ENCODE results near the gene CORIN.

Gene CORIN

DNA sequence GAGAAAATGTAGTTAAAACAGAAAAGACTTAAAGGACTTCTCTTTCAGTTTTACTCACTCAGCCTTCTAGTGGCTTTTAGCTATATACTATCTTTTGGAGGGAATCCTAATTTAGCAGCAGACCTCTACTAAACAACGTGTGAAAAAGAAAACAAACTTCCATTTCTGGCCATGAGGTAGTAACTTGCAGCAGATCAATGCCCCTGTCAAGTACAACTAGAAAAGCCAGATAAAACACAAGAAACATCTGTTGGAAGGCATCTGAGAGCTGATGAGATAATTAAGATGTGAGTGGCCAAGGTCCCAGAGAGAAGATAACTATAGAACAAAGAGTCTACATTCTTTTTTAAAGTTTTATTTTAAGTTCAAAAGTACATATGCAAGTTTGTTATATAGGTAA, 101.7 kb downstream of the CORIN start:
- Histone ChIP-seq H2BK15ac (ENCODE audit: low read depth, poor library complexity, severe bottlenecking) (no peak overlapping the region), H3K9ac (ENCODE audit: low read length) (no peak overlapping the region), H3K9me3 (ENCODE audit: control insufficient read depth, low read length) (peaks cover 12% of the 10 kb centered on the region), H2AFZ (ENCODE audit: low read depth, low read length) (no peak overlapping the region), H2BK120ac (ENCODE audit: low read depth, low read length) (no peak overlapping the region), H3K23ac (ENCODE audit: low read length in 2 of 2) (no peak overlapping the region), H4K91ac (ENCODE audit: low read length) (no peak overlapping the region), H3K36me3 (ENCODE audit: control insufficient read depth in 1 of 2, insufficient read depth in 2 of 2, low read depth in 1 of 2, low read length in 2 of 2) (no peaks in the 10 kb centered on the region), H3K14ac (ENCODE audit: low read length in 2 of 2) (no peak overlapping the region), H3K4me3 (ENCODE audit: insufficient read depth in 1 of 2, low read depth in 1 of 2, low read length in 2 of 2) (no peak overlapping the region), H3K18ac (ENCODE audit: low read depth in 1 of 2, low read length in 2 of 2) (no peak overlapping the region), H3K79me1 (replicated peaks; ENCODE audit: low read length, poor library complexity, severe bottlenecking) (no peaks in the 10 kb centered on the region), H2BK5ac (ENCODE audit: low read depth, low read length, poor library complexity, severe bottlenecking) (no peak overlapping the region), H3K27ac (ENCODE audit: low read length, poor library complexity, severe bottlenecking) (no peak overlapping the region), H3K4ac (ENCODE audit: low read depth in 1 of 2, low read length in 2 of 2) (no peak overlapping the region), H2BK12ac (ENCODE audit: low read length in 2 of 2) (no peak overlapping the region), H3K4me1 (ENCODE audit: control insufficient read depth, insufficient read depth, low read depth, low read length) (no peaks in the 10 kb centered on the region), H3K4me2 (ENCODE audit: low read length, poor library complexity, severe bottlenecking) (no peak overlapping the region), H2AK5ac (ENCODE audit: low read length, severe bottlenecking) (no peak overlapping the region), H4K8ac (ENCODE audit: low read length) (no peak overlapping the region), H3K27me3 (ENCODE audit: control insufficient read depth in 1 of 2, insufficient read depth in 1 of 2, low read length in 2 of 2) (no peaks in the 10 kb centered on the region)
- no peak for DNase-seq
- 60% methylated on average over 1 of the region's 1 CpG for WGBS

DNA sequence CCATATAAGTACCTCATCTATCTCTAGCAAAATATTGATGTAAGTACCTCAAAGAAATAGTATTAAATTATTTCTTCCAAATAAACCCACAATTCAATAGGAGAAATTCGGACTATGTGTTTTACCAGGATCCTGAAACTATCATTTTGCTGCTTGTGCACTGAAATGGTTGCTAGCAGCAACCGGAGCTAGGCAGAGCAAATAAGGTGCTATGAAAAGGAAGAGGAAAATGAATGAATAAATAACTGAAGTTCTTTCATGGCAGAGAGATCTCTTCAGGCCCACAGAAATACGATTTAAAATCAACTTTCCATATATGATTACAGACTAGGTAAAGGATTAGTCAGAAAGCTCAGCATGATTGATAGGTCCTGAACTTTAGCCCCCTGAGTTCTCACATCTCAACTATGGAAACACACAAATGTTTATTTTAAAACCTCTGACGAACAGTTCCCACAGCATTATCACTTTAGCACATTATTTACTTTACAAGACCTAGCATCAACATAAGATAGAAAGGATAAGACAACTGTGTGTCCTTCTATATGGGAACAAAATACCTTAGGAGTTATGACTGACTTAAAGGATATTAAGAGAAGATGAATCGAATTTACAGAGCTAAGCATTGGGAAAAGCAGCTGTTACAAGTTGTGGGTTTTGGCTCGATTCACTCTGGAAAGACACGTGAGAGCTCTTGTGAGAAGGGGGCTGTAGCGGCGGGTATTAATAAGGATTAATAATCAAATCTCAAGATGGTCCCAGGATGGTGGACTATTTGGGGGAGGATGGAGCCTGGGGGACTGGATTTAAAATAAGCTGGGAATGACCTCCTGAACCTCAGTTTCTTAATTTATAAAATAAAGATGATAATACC, 104.3 kb downstream of the CORIN start:
- H2BK5ac ChIP-seq (ENCODE audit: low read depth, low read length, poor library complexity, severe bottlenecking): no peak overlapping the region
- H3K4me2 ChIP-seq (ENCODE audit: low read length, poor library complexity, severe bottlenecking): no peak overlapping the region
- no peak overlapping the region for H4K91ac ChIP-seq (ENCODE audit: low read length)
- peak; percentile 59 for DNase-seq
- no peak overlapping the region for H2BK120ac ChIP-seq (ENCODE audit: low read depth, low read length)
- no peak overlapping the region for H3K18ac ChIP-seq (ENCODE audit: low read depth in 1 of 2, low read length in 2 of 2)
- no peak overlapping the region for H3K27ac ChIP-seq (ENCODE audit: low read length, poor library complexity, severe bottlenecking)
- no peaks in the 10 kb centered on the region for H3K4me1 ChIP-seq (ENCODE audit: control insufficient read depth, insufficient read depth, low read depth, low read length)
- H3K36me3 ChIP-seq (ENCODE audit: control insufficient read depth in 1 of 2, insufficient read depth in 2 of 2, low read depth in 1 of 2, low read length in 2 of 2): no peaks in the 10 kb centered on the region
- H4K8ac ChIP-seq (ENCODE audit: low read length): no peak overlapping the region
- H2BK15ac ChIP-seq (ENCODE audit: low read depth, poor library complexity, severe bottlenecking): no peak overlapping the region
- H2AK5ac ChIP-seq (ENCODE audit: low read length, severe bottlenecking): no peak overlapping the region
- peaks cover 0 to 7% of the 10 kb centered on the region in 2 experiments for H3K27me3 ChIP-seq (ENCODE audit: control insufficient read depth in 1 of 2, insufficient read depth in 1 of 2, low read length in 2 of 2)
- no peak overlapping the region for H3K14ac ChIP-seq (ENCODE audit: low read length in 2 of 2)
- no peaks in the 10 kb centered on the region for H3K9me3 ChIP-seq (ENCODE audit: control insufficient read depth, low read length)
- no peak overlapping the region for H2BK12ac ChIP-seq (ENCODE audit: low read length in 2 of 2)
- no peaks in the 10 kb centered on the region for H3K79me1 ChIP-seq (replicated peaks; ENCODE audit: low read length, poor library complexity, severe bottlenecking)
- H2AFZ ChIP-seq (ENCODE audit: low read depth, low read length): no peak overlapping the region
- H3K4ac ChIP-seq (ENCODE audit: low read depth in 1 of 2, low read length in 2 of 2): no peak overlapping the region
- 79% methylated on average over 8 of the region's 9 CpGs for WGBS
- H3K23ac ChIP-seq (ENCODE audit: low read length in 2 of 2): no peak overlapping the region
- H3K4me3 ChIP-seq (ENCODE audit: insufficient read depth in 1 of 2, low read depth in 1 of 2, low read length in 2 of 2): no peak overlapping the region
- no peak overlapping the region for H3K9ac ChIP-seq (ENCODE audit: low read length)

DNA sequence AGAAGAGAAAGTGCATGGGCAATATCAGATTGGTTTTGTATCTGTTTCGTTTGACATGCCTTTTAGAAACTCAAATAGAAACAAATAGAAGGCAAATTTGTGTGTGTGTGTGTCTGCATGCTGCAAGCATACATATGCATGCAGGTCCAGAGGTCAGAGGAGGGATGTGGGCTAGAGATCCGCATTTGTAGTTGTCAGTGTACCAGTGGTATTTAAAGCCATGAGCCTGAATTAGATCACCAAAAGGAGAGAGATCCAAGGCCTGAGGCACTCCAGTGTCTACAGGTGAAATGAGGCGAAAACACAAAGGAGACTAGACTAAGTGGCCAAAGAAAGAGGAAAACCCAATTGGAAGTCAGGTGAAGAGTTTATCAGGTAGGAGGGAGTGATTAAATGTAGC, 106.7 kb downstream of the CORIN start:
- no peak overlapping the region for H3K4me3 ChIP-seq (ENCODE audit: insufficient read depth in 1 of 2, low read depth in 1 of 2, low read length in 2 of 2)
- H3K14ac ChIP-seq (ENCODE audit: low read length in 2 of 2): peak overlapping the region in 1 of 2 experiments; percentile 28
- H3K27ac ChIP-seq (ENCODE audit: low read length, poor library complexity, severe bottlenecking): no peak overlapping the region
- no peak overlapping the region for H3K18ac ChIP-seq (ENCODE audit: low read depth in 1 of 2, low read length in 2 of 2)
- no peak overlapping the region for H3K9ac ChIP-seq (ENCODE audit: low read length)
- H4K91ac ChIP-seq (ENCODE audit: low read length): no peak overlapping the region
- H3K23ac ChIP-seq (ENCODE audit: low read length in 2 of 2): no peak overlapping the region
- H3K36me3 ChIP-seq (ENCODE audit: control insufficient read depth in 1 of 2, insufficient read depth in 2 of 2, low read depth in 1 of 2, low read length in 2 of 2): no peaks in the 10 kb centered on the region
- H2BK12ac ChIP-seq (ENCODE audit: low read length in 2 of 2): no peak overlapping the region
- no peak overlapping the region for H2BK15ac ChIP-seq (ENCODE audit: low read depth, poor library complexity, severe bottlenecking)
- no peaks in the 10 kb centered on the region for H3K79me1 ChIP-seq (replicated peaks; ENCODE audit: low read length, poor library complexity, severe bottlenecking)
- no peak overlapping the region for H2BK5ac ChIP-seq (ENCODE audit: low read depth, low read length, poor library complexity, severe bottlenecking)
- H3K27me3 ChIP-seq (ENCODE audit: control insufficient read depth in 1 of 2, insufficient read depth in 1 of 2, low read length in 2 of 2): peaks cover 0 to 7% of the 10 kb centered on the region in 2 experiments
- no peak overlapping the region for H2AK5ac ChIP-seq (ENCODE audit: low read length, severe bottlenecking)
- no peak overlapping the region for H2AFZ ChIP-seq (ENCODE audit: low read depth, low read length)
- no peak overlapping the region for H2BK120ac ChIP-seq (ENCODE audit: low read depth, low read length)
- no peak for DNase-seq
- H3K9me3 ChIP-seq (ENCODE audit: control insufficient read depth, low read length): no peaks in the 10 kb centered on the region
- no peaks in the 10 kb centered on the region for H3K4me1 ChIP-seq (ENCODE audit: control insufficient read depth, insufficient read depth, low read depth, low read length)
- no peak overlapping the region for H4K8ac ChIP-seq (ENCODE audit: low read length)
- 84% methylated on average over 3 of the region's 3 CpGs for WGBS
- H3K4me2 ChIP-seq (ENCODE audit: low read length, poor library complexity, severe bottlenecking): no peak overlapping the region
- H3K4ac ChIP-seq (ENCODE audit: low read depth in 1 of 2, low read length in 2 of 2): no peak overlapping the region

DNA sequence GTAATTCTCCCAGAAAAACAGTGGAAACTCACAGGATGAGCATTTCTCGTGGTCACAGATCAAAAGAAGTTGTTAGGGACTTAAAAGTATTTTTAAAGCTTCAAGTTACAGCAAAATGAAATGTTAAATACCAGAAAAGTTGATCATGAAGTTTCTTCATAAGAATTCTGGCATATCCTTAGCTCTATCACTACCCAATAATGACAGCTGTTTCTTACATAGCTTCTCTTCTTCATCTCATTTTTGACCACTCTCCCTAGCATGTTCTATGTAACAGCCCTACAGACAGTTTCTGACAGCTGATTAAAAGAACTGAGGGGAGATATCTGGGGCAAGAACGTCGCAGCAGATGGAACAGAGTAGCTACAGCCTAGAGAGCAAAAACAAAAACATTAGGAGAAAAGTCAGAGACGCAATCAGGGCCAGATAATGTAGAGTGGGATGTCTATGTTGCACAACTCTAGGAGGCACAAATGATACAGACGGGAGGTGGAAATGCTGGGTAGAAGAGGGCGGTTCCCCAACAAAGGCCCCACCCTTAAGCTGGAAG, 108.7 kb downstream of the CORIN start:
- Histone ChIP-seq H3K4me1 (ENCODE audit: control insufficient read depth, insufficient read depth, low read depth, low read length) (no peaks in the 10 kb centered on the region), H3K23ac (ENCODE audit: low read length in 2 of 2) (no peak overlapping the region), H3K18ac (ENCODE audit: low read depth in 1 of 2, low read length in 2 of 2) (peak overlapping the region in 1 of 2 experiments; percentile 22), H4K91ac (ENCODE audit: low read length) (no peak overlapping the region), H3K4me3 (ENCODE audit: insufficient read depth in 1 of 2, low read depth in 1 of 2, low read length in 2 of 2) (no peak overlapping the region), H3K27me3 (ENCODE audit: control insufficient read depth in 1 of 2, insufficient read depth in 1 of 2, low read length in 2 of 2) (peaks cover 0 to 7% of the 10 kb centered on the region in 2 experiments), H3K4me2 (ENCODE audit: low read length, poor library complexity, severe bottlenecking) (no peak overlapping the region), H3K14ac (ENCODE audit: low read length in 2 of 2) (no peak overlapping the region), H3K79me1 (replicated peaks; ENCODE audit: low read length, poor library complexity, severe bottlenecking) (no peaks in the 10 kb centered on the region), H3K9ac (ENCODE audit: low read length) (no peak overlapping the region), H3K9me3 (ENCODE audit: control insufficient read depth, low read length) (no peaks in the 10 kb centered on the region), H2BK120ac (ENCODE audit: low read depth, low read length) (no peak overlapping the region), H3K4ac (ENCODE audit: low read depth in 1 of 2, low read length in 2 of 2) (no peak overlapping the region), H2BK15ac (ENCODE audit: low read depth, poor library complexity, severe bottlenecking) (no peak overlapping the region), H2AK5ac (ENCODE audit: low read length, severe bottlenecking) (no peak overlapping the region), H2BK5ac (ENCODE audit: low read depth, low read length, poor library complexity, severe bottlenecking) (no peak overlapping the region), H3K27ac (ENCODE audit: low read length, poor library complexity, severe bottlenecking) (no peak overlapping the region), H4K8ac (ENCODE audit: low read length) (no peak overlapping the region), H2BK12ac (ENCODE audit: low read length in 2 of 2) (no peak overlapping the region), H3K36me3 (ENCODE audit: control insufficient read depth in 1 of 2, insufficient read depth in 2 of 2, low read depth in 1 of 2, low read length in 2 of 2) (no peaks in the 10 kb centered on the region), H2AFZ (ENCODE audit: low read depth, low read length) (no peak overlapping the region)
- DNase-seq: no peak
- WGBS: 78% methylated on average over 5 of the region's 6 CpGs
